Activated naive CD8-positive, alpha-beta T cell (primary cell): Measurements from ENCODE around the gene GABPB2.

Experiments used
- H3K27ac Mint-ChIP-seq: one replicate; pipeline ENCODE4 v1.8.0; 2021; ENCODE audit warnings: mixed read lengths
- H3K27me3 Mint-ChIP-seq: one replicate; pipeline ENCODE4 v1.8.0; 2021; ENCODE audit warnings: mixed read lengths
- H3K36me3 Mint-ChIP-seq: one replicate; pipeline ENCODE4 v1.8.0; 2021; ENCODE audit warnings: mixed read lengths
- H3K4me1 Mint-ChIP-seq: one replicate; pipeline ENCODE4 v1.8.0; 2021; ENCODE audit warnings: low read depth, mixed read lengths
- H3K4me3 Mint-ChIP-seq: one replicate; pipeline ENCODE4 v1.8.0; 2021; ENCODE audit warnings: mild to moderate bottlenecking, mixed read lengths
- H3K9me3 Mint-ChIP-seq: one replicate; pipeline ENCODE4 v1.8.0; 2021; ENCODE audit warnings: low read depth, mixed read lengths

The GABPB2 gene

DNA sequence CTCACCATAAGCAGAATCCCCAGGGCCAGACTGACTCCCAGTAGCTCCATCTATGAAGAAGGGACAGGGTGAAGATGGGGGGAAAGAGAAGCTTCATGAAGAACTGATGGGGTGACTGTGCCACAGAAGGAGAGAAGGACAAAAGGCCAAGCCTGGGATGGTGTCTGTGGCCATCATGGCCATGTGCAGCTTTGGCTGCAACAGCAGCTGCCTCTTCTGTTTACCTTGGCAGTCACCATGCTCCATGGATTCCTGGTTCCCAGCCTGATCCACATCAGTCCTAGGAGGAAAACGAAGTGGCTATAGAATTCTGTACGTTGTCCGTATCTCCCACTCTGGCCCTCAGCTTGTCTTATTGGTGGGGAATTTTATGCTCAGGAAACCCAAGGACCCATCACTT, 63.8 kb downstream of the GABPB2 start:
- no peak overlapping the region for H3K27ac Mint-ChIP-seq
- no peaks in the 10 kb centered on the region for H3K36me3 Mint-ChIP-seq
- H3K9me3 Mint-ChIP-seq = no peaks in the 10 kb centered on the region
- H3K27me3 Mint-ChIP-seq = no peaks in the 10 kb centered on the region
- no peak overlapping the region for H3K4me3 Mint-ChIP-seq
- H3K4me1 Mint-ChIP-seq = peaks cover 16% of the 10 kb centered on the region

DNA sequence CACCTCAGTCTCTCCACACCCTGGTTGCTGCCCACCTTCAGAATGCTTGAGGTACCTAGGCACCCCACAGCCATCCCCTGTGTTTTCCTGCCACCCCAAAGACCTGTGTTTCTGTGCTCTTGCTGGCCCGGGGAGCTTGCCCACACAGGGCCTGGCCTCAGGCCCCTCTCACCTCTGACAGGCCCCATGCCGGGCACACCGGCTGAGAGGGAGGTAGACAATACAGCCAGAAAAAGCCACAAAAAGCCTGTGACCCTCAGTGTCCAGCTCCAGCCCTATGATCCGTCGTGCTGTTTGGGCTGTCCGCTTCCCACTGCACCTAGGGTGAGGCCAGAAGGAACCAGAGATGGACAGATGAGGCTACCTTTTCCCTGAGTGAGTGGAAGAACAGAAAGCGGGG, 64.4 kb downstream of the GABPB2 start:
- no peaks in the 10 kb centered on the region for H3K9me3 Mint-ChIP-seq
- H3K27me3 Mint-ChIP-seq = no peaks in the 10 kb centered on the region
- no peaks in the 10 kb centered on the region for H3K36me3 Mint-ChIP-seq
- H3K27ac Mint-ChIP-seq = no peak overlapping the region
- no peak overlapping the region for H3K4me3 Mint-ChIP-seq
- peaks cover 16% of the 10 kb centered on the region for H3K4me1 Mint-ChIP-seq

DNA sequence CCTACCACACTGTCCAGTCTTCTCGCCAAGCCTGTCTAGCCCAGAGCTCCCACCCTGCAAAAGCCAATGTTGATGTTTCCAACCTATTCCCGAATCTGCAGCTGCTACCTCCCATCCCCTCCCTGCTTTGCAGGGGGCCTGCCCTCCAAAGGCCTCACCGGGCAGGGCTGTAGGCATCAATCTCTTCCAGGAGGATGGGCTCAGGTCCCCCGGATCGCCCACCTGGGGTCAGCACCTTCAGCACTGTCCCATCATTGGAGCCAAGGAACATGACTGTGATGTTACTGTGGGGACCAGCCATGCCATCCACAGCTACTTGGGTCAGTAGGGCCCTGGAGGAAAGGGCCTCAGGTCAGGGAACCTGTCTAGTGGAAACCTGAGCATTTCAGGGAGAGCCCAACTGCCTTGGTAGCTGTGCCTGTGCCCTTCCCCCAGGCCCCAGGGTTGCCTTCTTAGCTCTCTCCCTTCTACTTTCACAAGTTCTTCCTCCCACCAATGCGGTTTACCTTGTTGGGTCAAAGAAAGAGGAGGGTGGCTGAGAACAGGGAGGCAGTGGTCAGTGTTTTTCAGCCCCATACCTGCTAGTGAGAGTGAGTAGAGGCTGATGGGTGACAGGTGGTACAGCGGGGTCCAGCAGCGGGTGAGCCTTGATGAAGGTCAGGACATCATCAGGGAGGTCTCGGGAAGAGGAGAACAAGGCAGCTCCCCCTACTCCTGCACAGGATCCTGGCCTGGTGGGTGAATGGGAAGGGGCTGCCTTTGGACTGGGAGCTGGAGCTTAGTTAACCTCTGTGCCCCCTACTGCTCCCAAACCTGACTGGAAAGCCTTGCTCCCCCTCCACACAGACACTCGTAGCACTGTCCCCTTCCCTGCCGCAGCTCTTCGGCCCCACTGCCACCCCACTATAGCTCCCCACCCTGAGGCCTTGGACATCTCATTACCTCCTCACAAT, 65.1 kb downstream of the GABPB2 start:
- Mint-ChIP-seq H3K27ac (no peak overlapping the region), H3K36me3 (no peaks in the 10 kb centered on the region), H3K4me3 (no peak overlapping the region), H3K27me3 (no peaks in the 10 kb centered on the region), H3K9me3 (no peaks in the 10 kb centered on the region), H3K4me1 (peaks cover 12% of the 10 kb centered on the region)

DNA sequence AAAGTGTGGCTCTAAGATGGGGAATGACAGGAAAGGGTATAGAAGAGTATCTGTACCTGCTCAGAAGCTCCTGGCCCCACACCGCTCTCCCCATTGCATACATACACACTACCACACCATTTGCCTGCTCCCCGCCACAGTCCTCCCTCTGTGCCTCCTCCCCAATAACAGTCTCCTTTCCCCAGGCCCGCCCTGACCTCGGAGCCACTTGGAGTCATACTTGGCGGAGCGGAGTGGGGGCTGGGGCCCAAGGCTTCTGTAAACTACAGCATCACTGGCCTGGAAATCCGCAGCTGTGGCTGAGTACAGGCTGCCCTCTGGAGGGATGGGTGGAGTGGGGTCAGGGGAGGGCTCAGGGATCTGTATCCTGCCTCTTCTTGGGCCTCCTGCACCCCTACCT, 67.2 kb downstream of the GABPB2 start:
- Mint-ChIP-seq H3K4me1 (peaks cover 2% of the 10 kb centered on the region), H3K27me3 (no peaks in the 10 kb centered on the region), H3K4me3 (no peak overlapping the region), H3K9me3 (no peaks in the 10 kb centered on the region), H3K27ac (no peak overlapping the region), H3K36me3 (no peaks in the 10 kb centered on the region)

DNA sequence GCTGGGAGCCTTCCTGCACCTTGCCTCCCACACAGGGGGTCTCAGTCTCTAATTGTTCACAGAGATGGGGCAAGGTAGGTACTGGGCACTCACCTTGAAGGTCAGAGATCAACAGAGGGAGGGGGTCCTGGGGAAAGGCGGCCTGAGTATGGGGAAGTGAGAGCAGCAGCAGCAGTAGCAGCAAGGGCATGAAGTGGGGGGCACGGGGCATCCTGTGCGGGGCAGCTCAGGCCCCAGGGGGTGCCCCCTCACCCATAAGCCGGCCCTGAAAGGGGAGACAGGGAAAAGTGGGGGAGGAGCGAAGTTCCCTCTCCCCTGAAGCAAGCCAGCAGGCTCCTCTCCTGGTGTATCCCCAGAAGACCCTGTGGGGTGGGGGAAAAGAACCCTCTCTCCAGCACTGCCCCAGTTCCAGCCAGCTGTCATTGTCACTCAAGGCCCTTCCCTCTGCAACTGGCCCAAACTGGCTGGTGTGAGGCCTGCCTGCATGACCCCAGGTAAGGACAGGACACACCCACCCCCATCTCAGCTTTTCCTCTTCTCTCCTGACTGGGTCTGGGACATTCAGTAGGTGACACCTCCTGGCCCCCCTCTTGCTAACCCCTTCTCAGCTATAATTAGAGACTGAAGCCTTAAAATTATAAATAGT, 72.0 kb downstream of the GABPB2 start:
- Mint-ChIP-seq H3K27me3 (no peaks in the 10 kb centered on the region), H3K27ac (no peak overlapping the region), H3K9me3 (no peaks in the 10 kb centered on the region), H3K4me3 (no peak overlapping the region), H3K36me3 (no peaks in the 10 kb centered on the region), H3K4me1 (peaks cover 12% of the 10 kb centered on the region)

DNA sequence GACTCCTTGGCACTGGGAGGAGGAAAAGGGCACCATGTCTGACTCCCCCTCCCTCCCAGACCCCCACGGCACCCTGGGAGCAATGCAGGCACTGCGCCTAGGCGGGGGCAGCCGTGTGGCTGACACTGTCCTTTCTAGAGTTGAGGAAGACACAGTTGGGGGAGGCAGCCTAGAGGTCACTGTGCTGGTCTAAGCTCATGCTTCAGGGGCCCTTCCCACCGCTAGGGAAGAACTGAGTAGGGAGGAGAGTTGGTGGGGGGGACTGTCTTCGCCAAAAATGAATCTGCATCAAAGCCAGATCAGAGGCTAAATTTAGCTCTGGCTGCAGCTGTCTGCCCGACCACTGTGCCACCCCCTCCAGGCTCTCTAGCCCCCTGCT, 72.5 kb downstream of the GABPB2 start:
- no peak overlapping the region for H3K27ac Mint-ChIP-seq
- no peaks in the 10 kb centered on the region for H3K9me3 Mint-ChIP-seq
- H3K27me3 Mint-ChIP-seq = no peaks in the 10 kb centered on the region
- H3K4me3 Mint-ChIP-seq = no peak overlapping the region
- peaks cover 12% of the 10 kb centered on the region for H3K4me1 Mint-ChIP-seq
- H3K36me3 Mint-ChIP-seq = no peaks in the 10 kb centered on the region

DNA sequence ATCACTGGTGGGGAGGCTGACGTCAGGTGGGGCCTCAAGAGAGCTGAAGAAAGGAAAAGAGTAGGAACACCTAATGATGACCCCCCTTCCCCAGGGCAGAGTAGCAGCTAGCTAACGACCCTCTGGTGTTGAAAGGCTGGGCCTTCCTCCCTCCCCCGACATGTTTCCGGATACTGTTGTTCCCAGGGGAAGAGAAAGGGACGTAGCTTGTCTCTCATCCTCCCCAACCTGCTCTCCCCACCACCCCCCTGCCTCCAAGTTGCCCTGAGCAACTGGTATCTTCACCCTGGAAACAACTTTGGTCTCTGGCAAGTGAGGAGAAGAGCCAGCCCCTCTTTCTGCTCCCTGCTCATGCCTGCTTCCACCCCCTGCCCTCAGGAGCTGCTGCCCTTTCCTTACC, 73.4 kb downstream of the GABPB2 start:
- no peaks in the 10 kb centered on the region for H3K9me3 Mint-ChIP-seq
- H3K27me3 Mint-ChIP-seq = no peaks in the 10 kb centered on the region
- peaks cover 12% of the 10 kb centered on the region for H3K4me1 Mint-ChIP-seq
- H3K4me3 Mint-ChIP-seq = no peak overlapping the region
- H3K36me3 Mint-ChIP-seq = no peaks in the 10 kb centered on the region
- H3K27ac Mint-ChIP-seq = no peak overlapping the region

DNA sequence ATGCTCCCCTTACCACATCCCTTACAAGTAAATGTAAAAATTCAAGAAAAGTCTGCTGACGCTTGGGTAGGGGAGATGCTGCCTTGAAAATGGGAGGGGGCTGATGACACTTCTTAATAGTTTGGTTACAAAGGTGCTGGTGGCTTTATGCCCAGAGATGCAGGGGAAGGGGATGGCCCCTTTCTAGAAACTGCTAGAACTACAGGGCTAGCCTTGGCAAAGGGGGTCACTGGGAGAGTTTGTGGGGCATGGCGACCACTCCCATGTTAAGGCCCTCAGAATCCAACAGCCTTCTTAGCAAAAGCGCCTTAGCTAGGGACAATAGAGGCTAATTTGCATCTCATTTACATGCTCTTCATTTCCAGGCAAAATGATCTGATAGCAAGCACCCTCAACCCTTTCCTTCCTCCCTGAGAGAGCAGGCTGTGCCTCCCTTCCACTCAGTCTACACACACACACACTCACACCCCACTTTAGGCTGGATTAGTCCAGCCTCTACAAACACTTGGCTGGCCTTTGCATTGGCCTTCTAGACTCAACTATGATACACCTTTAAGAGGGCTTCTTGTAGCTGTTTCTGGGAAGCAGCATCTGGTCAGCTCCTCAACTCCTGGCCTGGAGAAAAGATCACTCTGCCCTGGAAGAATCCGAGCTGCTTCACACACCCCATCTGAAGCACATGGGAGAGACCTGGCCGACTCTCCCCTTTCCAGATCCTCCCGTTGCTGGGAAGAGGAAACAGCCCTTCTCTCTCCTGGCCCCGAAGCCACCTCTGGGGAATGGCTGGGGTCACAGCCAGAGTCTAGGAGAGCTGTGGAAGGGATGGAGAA, 74.1 kb downstream of the GABPB2 start:
- no peak overlapping the region for H3K27ac Mint-ChIP-seq
- no peak overlapping the region for H3K4me3 Mint-ChIP-seq

DNA sequence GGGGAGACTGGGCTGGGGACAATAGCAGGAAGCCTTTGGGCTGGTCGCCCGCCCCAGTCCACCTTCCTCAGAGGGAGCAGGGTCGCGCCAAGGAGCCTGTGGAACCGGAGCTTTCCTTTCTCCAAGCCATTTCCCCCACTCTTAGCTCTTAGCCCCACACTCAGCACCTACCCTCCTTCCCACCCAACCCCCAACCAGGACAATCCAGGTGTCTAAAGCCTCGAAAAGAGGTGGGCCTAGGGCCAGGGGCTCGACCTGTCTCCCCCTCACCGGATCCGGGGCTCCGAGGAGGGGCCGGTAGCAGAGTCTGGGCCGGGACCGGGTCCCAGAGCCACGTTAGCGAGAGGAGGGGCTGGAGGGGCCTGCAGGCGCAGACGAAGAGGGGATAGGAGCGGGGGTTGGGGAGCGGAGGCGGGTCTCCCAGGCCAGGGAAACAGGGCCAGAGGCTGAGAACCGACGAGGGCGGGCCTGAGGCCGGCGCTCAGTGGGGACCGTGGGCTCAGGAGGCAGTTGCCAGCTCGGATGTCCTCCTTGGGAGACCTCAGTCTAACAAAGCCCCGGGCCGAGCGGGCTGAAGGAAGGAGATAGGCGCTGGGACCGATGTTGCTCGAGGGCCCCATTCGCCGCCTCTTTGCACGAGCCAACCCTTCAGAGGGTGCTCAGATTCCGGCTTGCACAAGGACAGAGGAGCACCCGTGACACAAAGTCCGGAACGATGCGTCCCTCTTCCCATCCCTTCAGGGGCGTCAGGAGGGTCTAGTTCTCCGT, 74.9 kb downstream of the GABPB2 start:
- H3K27me3 Mint-ChIP-seq = no peaks in the 10 kb centered on the region
- H3K4me3 Mint-ChIP-seq = peak overlapping the region; percentile 97
- peaks cover 12% of the 10 kb centered on the region for H3K4me1 Mint-ChIP-seq
- H3K36me3 Mint-ChIP-seq = no peaks in the 10 kb centered on the region
- no peak overlapping the region for H3K27ac Mint-ChIP-seq
- H3K9me3 Mint-ChIP-seq = no peaks in the 10 kb centered on the region

More for the DNA sequence above, 74.1 kb downstream of the GABPB2 start:
- H3K4me1 Mint-ChIP-seq = peaks cover 12% of the 10 kb centered on the region
- H3K36me3 Mint-ChIP-seq = no peaks in the 10 kb centered on the region
- no peaks in the 10 kb centered on the region for H3K9me3 Mint-ChIP-seq
- H3K27me3 Mint-ChIP-seq = no peaks in the 10 kb centered on the region

DNA sequence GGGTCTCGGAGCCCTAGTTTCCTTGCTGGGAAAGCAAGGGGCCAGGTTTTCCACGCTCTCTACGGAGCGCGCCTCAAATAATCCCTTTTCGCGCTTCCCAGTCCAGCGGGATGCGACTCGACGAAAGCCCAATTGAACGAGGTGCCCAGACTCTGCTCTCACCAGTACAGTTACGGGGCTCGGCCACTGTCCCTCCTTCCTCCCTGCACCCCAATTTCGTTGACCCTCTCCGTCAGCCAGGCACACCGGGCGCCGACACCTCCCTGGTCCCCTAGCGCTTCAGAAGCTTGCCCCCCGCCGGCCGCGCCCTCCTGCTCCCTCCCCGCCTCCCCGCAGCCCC, 75.5 kb downstream of the GABPB2 start:
- no peaks in the 10 kb centered on the region for H3K36me3 Mint-ChIP-seq
- H3K4me1 Mint-ChIP-seq = peaks cover 12% of the 10 kb centered on the region
- no peaks in the 10 kb centered on the region for H3K27me3 Mint-ChIP-seq
- peak overlapping the region; percentile 97 for H3K4me3 Mint-ChIP-seq
- H3K27ac Mint-ChIP-seq = peak overlapping the region; percentile 83
- no peaks in the 10 kb centered on the region for H3K9me3 Mint-ChIP-seq

DNA sequence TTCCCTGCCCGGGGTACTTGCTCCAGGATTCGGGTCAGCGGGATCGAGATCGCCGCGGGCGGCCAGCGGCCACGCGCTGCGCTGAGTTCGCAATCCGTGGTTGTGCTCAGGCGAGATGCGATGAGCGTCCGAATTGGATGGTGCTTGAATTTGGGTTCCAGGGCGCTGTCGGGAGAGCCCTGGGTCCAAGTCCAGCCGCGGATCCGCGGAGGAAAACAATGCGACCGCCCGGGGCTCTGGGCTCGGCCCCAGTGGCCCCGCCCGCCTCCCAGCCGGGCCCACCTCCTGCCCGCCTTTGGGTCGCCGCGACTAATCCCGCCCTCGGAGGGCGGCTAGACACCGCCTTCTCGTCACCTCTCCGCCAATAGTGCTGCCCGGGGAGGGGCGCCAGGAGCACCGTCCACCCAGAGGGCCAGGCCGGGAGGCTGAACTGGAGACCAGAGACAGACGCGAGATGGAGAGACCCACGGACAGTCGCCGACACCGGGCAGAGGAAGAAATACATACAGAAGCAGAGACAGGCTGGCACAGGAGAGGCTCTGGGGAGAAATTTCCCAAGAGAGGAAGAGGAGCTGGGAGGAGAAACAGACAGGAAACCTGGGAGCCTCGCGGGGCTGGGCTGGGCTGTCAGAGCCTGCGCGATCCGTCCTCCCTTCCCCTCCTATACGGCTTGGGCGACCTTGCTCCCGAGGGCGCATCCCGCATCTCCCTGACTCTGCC, 76.0 kb downstream of the GABPB2 start, which contains the start of gene SEMA6C:
Gene SEMA6C (minus strand): TSS at position 220 of the 720 bp plus-strand sequence. CDS start 4,010 bp downstream, outside the sequence.
- Mint-ChIP-seq H3K36me3 (no peaks in the 10 kb centered on the region), H3K9me3 (no peaks in the 10 kb centered on the region), H3K4me1 (peaks cover 12% of the 10 kb centered on the region), H3K27ac (peak within 1 kb of the TSS; percentile 89), H3K4me3 (peak within 1 kb of the TSS; percentile 97), H3K27me3 (no peaks in the 10 kb centered on the region)

DNA sequence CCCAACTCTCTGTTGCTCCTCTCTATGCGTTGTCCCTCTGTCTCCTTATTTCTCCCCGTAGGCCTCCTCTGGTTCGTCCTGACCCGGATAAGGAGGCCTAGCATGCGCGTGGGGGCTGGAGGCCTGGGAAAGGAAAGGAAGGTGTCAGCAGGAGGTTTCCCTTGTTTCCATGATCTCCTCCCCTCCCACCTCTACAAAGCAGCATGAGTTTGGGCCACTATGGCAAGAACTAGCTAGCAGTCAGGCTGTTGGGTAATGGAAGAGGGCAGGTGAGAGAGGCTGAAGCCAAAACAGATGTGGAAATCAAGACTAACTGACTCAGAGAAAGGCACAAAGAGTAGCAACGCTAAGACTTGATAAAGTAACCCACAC, 76.6 kb downstream of the GABPB2 start:
- Mint-ChIP-seq H3K27me3 (no peaks in the 10 kb centered on the region), H3K27ac (peak overlapping the region; percentile 34)

DNA sequence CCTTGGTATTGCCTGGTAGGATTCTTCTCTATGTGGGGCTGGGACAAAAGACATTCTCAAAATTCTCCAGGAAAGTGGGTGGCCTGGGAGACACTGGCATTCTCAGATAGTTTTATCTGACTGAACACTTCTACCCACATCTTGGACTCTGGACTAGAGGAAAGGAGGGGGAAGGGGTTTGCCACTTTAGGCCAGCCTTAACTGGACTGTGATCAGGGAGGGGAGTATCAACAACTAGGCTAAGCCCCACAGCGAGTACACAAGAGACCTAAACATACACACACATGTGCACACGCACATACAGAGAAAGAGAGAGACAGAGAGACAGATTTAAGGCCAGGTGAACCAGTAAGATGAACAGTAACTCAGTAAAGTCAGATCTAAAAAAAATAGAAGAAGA, 77.1 kb downstream of the GABPB2 start:
- H3K27ac Mint-ChIP-seq = no peak overlapping the region
- no peaks in the 10 kb centered on the region for H3K36me3 Mint-ChIP-seq
- no peaks in the 10 kb centered on the region for H3K9me3 Mint-ChIP-seq
- H3K27me3 Mint-ChIP-seq = no peaks in the 10 kb centered on the region
- peak overlapping the region; percentile 97 for H3K4me3 Mint-ChIP-seq
- H3K4me1 Mint-ChIP-seq = peaks cover 12% of the 10 kb centered on the region

More for the DNA sequence above, 76.6 kb downstream of the GABPB2 start:
- H3K36me3 Mint-ChIP-seq = no peaks in the 10 kb centered on the region
- peaks cover 12% of the 10 kb centered on the region for H3K4me1 Mint-ChIP-seq
- peak overlapping the region; percentile 97 for H3K4me3 Mint-ChIP-seq
- H3K9me3 Mint-ChIP-seq = no peaks in the 10 kb centered on the region

DNA sequence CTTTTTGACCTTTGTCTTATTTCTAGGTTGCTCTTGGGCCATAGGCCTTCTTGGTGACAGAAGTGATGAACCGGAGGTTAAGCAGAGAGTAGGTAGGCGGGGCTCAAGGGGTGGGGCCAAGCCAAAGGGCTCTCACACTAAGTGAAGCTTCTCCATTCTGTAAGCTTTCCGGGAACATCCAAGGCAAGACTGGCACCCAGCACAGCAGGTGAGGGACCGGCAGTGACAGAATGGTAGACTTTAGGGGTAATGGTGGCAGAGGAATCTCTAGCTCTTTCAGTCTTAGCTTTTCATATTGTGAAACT, 85.9 kb downstream of the GABPB2 start, which contains the start of gene TNFAIP8L2:
Gene TNFAIP8L2 (plus strand): TSS at position 135 of the 305 bp plus-strand sequence. CDS start 2,049 bp downstream, outside the sequence.
- peak within 1 kb of the TSS; percentile 98 for H3K4me3 Mint-ChIP-seq
- H3K4me1 Mint-ChIP-seq = peaks cover 37% of the 10 kb centered on the region
- no peaks in the 10 kb centered on the region for H3K9me3 Mint-ChIP-seq
- H3K27ac Mint-ChIP-seq = peak within 1 kb of the TSS; percentile 100
- H3K27me3 Mint-ChIP-seq = no peaks in the 10 kb centered on the region
- peaks cover 14% of the 10 kb centered on the region for H3K36me3 Mint-ChIP-seq
